WTC11 (cell line): Measurements from ENCODE around the gene DTX3L. TPM values are rescaled to one million over a fixed set of nuclear protein-coding genes. Genes with fewer than 3 reads are reported as not detected.
A peak's percentile ranks its signal among the peaks of the same experiment; 100 is the strongest.

Experiments used
- ATAC-seq: fragments of 200-7000 bp; cut with Tn5 transposase; 2 replicates; pipeline ENCODE4 v1.10.0; 2021; ENCODE audit warnings: mild to moderate bottlenecking, moderate library complexity
- Bru-seq: library from RNA; stranded (reverse); fragments of 400-500 nt; gene quantifications from one replicate; lab custom pipeline; 2021; lab: Mats Ljungman, UMichigan
- CTCF ChIA-PET: fragments of 300-600 bp; sonication (Branson Sonifier 250); formaldehyde crosslinking; loops from one replicate; lab custom pipeline; 2021; ENCODE audit warnings: antibody characterized with exemption; lab: Charles Lee
- POLR2A ChIA-PET: fragments of 350-600 bp; sonication (Branson Sonifier 250); formaldehyde crosslinking; loops from one replicate; lab custom pipeline; 2021; ENCODE audit warnings: antibody characterized with exemption; lab: Charles Lee
- DNase-seq: peaks from one replicate; pipeline ENCODE4 v3.0.0; 2021; ENCODE audit warnings: low spot score
- H3K27ac Mint-ChIP-seq: 2 replicates; pipeline ENCODE4 v1.8.0; 2021; ENCODE audit warnings: mixed read lengths
- H3K27me3 Mint-ChIP-seq: 2 replicates; pipeline ENCODE4 v1.8.0; 2021; ENCODE audit warnings: low read depth, mild to moderate bottlenecking, moderate library complexity, mixed read lengths
- H3K36me3 Mint-ChIP-seq: 2 replicates; pipeline ENCODE4 v1.8.0; 2021; ENCODE audit warnings: mixed read lengths
- H3K4me1 Mint-ChIP-seq: 2 replicates; pipeline ENCODE4 v1.8.0; 2022; ENCODE audit warnings: mixed read lengths
- H3K4me3 Mint-ChIP-seq: 2 replicates; pipeline ENCODE4 v1.8.0; 2021; ENCODE audit warnings: mild to moderate bottlenecking, moderate library complexity, mixed read lengths
- H3K9me3 Mint-ChIP-seq: 2 replicates; pipeline ENCODE4 v1.8.0; 2021; ENCODE audit warnings: mixed read lengths
- ATF3 ChIP-seq: sonication (generic); formaldehyde crosslinking; conservative IDR thresholded peaks from 2 replicates; pipeline ENCODE4 v1.8.1; 2022; ENCODE audit warnings: mild to moderate bottlenecking, missing genetic modification reagents
- ATF6 ChIP-seq: sonication (generic); formaldehyde crosslinking; IDR thresholded peaks from 2 replicates; pipeline ENCODE4 v1.8.1; 2023; ENCODE audit warnings: mild to moderate bottlenecking, missing genetic modification reagents
- CREM ChIP-seq: sonication (generic); formaldehyde crosslinking; IDR thresholded peaks from 2 replicates; pipeline ENCODE4 v1.8.1; 2022; ENCODE audit warnings: mild to moderate bottlenecking, missing genetic modification reagents, moderate library complexity
- E2F5 ChIP-seq: sonication (generic); formaldehyde crosslinking; IDR thresholded peaks from 2 replicates; pipeline ENCODE4 v1.8.1; 2022; ENCODE audit warnings: mild to moderate bottlenecking, moderate library complexity, missing genetic modification reagents
- ESRRA ChIP-seq: sonication (generic); formaldehyde crosslinking; IDR thresholded peaks from 2 replicates; pipeline ENCODE4 v1.8.1; 2022; ENCODE audit warnings: mild to moderate bottlenecking, missing genetic modification reagents, borderline replicate concordance
- FOXJ3 ChIP-seq: sonication (generic); formaldehyde crosslinking; IDR thresholded peaks from 2 replicates; pipeline ENCODE4 v1.9.0; 2021; ENCODE audit warnings: missing genetic modification reagents, mild to moderate bottlenecking, borderline replicate concordance
- FOXP1 ChIP-seq: sonication (generic); formaldehyde crosslinking; IDR thresholded peaks from 2 replicates; pipeline ENCODE4 v1.8.0; 2022; ENCODE audit warnings: missing genetic modification reagents, mild to moderate bottlenecking, moderate library complexity, borderline replicate concordance
- FOXP4 ChIP-seq: sonication (generic); formaldehyde crosslinking; IDR thresholded peaks from 2 replicates; pipeline ENCODE4 v1.8.0; 2022; ENCODE audit warnings: mild to moderate bottlenecking, missing genetic modification reagents
- GRHL2 ChIP-seq: fragments of 250-450 bp; sonication (Bioruptor Pico); IDR thresholded peaks from 2 replicates; pipeline ENCODE4 v1.8.0; 2022; ENCODE audit warnings: mild to moderate bottlenecking, moderate library complexity; ENCODE audit not compliant: insufficient replicate concordance, severe bottlenecking
- HMGA2 ChIP-seq: fragments of 250-450 bp; sonication (Bioruptor Pico); IDR thresholded peaks from 2 replicates; pipeline ENCODE4 v1.4.0; 2021; ENCODE audit warnings: mild to moderate bottlenecking, moderate library complexity
- HMGXB4 ChIP-seq: sonication (generic); formaldehyde crosslinking; IDR thresholded peaks from 2 replicates; pipeline ENCODE4 v1.8.1; 2023; ENCODE audit warnings: mild to moderate bottlenecking, moderate library complexity, missing genetic modification reagents
- JAZF1 ChIP-seq: fragments of 250-450 bp; sonication (Bioruptor Pico); IDR thresholded peaks from 2 replicates; pipeline ENCODE4 v1.9.0; 2021; ENCODE audit warnings: moderate library complexity, mild to moderate bottlenecking, inconsistent platforms
- NFE2L1 ChIP-seq: sonication (generic); formaldehyde crosslinking; IDR thresholded peaks from 2 replicates; pipeline ENCODE4 v1.8.1; 2023; ENCODE audit warnings: missing genetic modification reagents
- NFYB ChIP-seq: sonication (generic); formaldehyde crosslinking; conservative IDR thresholded peaks from 2 replicates; pipeline ENCODE4 v1.8.0; 2022; ENCODE audit warnings: low read depth, missing genetic modification reagents
- RELA ChIP-seq: sonication (generic); formaldehyde crosslinking; IDR thresholded peaks from 2 replicates; pipeline ENCODE4 v1.8.1; 2022; ENCODE audit warnings: missing genetic modification reagents, mild to moderate bottlenecking, borderline replicate concordance
- SP1 ChIP-seq: sonication (generic); formaldehyde crosslinking; conservative IDR thresholded peaks from 2 replicates; pipeline ENCODE4 v1.8.1; 2022; ENCODE audit warnings: missing genetic modification reagents
- ZNF232 ChIP-seq: sonication (generic); formaldehyde crosslinking; IDR thresholded peaks from 2 replicates; pipeline ENCODE4 v1.8.0; 2022; ENCODE audit warnings: mild to moderate bottlenecking, missing genetic modification reagents
- ZNF425 ChIP-seq: fragments of 250-450 bp; sonication (Bioruptor Pico); conservative IDR thresholded peaks from 2 replicates; pipeline ENCODE4 v1.9.0; 2021; ENCODE audit warnings: mild to moderate bottlenecking
- long read RNA-seq, 3 experiments: library from RNA in 1 of 3; library from capped mRNA in 1 of 3; library from polyadenylated mRNA in 1 of 3; unstranded in 2 of 3; stranded (forward) in 1 of 3; transcript quantifications; one replicate each; pipeline ENCODE4 v2.0.0, GENCODE V29; 2021
- total RNA-seq: library from RNA; stranded (reverse); gene quantifications from 3 replicates; pipeline ENCODE4 v1.2.3, GENCODE V29; 2021
- TF ChIP-seq, protein P1 (sequence below): sonication (generic); formaldehyde crosslinking; IDR thresholded peaks from 2 replicates; pipeline ENCODE4 v1.8.0; 2022; ENCODE audit warnings: mild to moderate bottlenecking, missing genetic modification reagents
- TF ChIP-seq, protein P2 (sequence below): sonication (generic); formaldehyde crosslinking; IDR thresholded peaks from 2 replicates; pipeline ENCODE4 v1.8.0; 2022; ENCODE audit warnings: mild to moderate bottlenecking, missing genetic modification reagents
- TF ChIP-seq, protein P3 (sequence below): fragments of 250-450 bp; sonication (Bioruptor Pico); IDR thresholded peaks from 2 replicates; pipeline ENCODE4 v1.9.0; 2021; ENCODE audit warnings: mild to moderate bottlenecking

Gene DTX3L
- total RNA-seq (4.4 to 4.9 TPM (median 4.6 TPM) in 3 replicates), Bru-seq, nascent RNA (percentile 59 among the genes with signal in this experiment)
- long read RNA-seq, experiment 1, full-length matches to known transcripts, result 7 of 12 reads
- long read RNA-seq, experiment 1, partial matches to known transcripts, result 1 of 12 reads
- long read RNA-seq, experiment 1, other reads (novel, unspliced or antisense), result 4 of 12 reads
- long read RNA-seq, experiment 2, full-length matches to known transcripts, result 1 of 9 reads
- long read RNA-seq, experiment 2, partial matches to known transcripts, result 1 of 9 reads
- long read RNA-seq, experiment 2, other reads (novel, unspliced or antisense), result 7 of 9 reads
- long read RNA-seq, experiment 3, result 0 reads

- Mint-ChIP-seq H3K36me3 (no peaks in the 10 kb centered on the region), H3K27me3 (peaks cover 6% of the 10 kb centered on the region), H3K9me3 (no peaks in the 10 kb centered on the region), H3K4me1 (peaks cover 23% of the 10 kb centered on the region), H3K4me3 (peak within 1 kb of the TSS; percentile 73), H3K27ac (no peak within 1 kb of the TSS)
- CTCF ChIA-PET, result interaction anchor here (0.5 to 1.2 kb wide), 3 partner anchors 63 to 115 kb away, joined by 3 to 8 read pairs (median 3); no protein-coding TSS in a partner anchor
- ATAC-seq, result peak; percentile 90
- DNase-seq, result peak; percentile 73
- POLR2A ChIA-PET, result no interaction called here
- TF ChIP-seq JAZF1, result no peak
- TF ChIP-seq SP1, result no peak; the same call in 1 of the 2 replicates
- no peak for TF ChIP-seq ATF6 (CRISPR knock-in tag)
- 0 out of 2 replicates have a peak, but pooled peaks have one; percentile 18 for TF ChIP-seq NFYB
- TF ChIP-seq ATF3 (CRISPR knock-in tag), result no peak
- TF ChIP-seq HMGXB4 (CRISPR knock-in tag), result peak; percentile 82
- TF ChIP-seq ESRRA (CRISPR knock-in tag), result no peak
- TF ChIP-seq, protein P1, sequence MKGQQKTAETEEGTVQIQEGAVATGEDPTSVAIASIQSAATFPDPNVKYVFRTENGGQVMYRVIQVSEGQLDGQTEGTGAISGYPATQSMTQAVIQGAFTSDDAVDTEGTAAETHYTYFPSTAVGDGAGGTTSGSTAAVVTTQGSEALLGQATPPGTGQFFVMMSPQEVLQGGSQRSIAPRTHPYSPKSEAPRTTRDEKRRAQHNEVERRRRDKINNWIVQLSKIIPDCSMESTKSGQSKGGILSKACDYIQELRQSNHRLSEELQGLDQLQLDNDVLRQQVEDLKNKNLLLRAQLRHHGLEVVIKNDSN (CRISPR knock-in tag), result peak; percentile 55
- peak; percentile 84; the same call in 1 of the 2 replicates for TF ChIP-seq FOXP4 (CRISPR knock-in tag)
- TF ChIP-seq NFE2L1 (CRISPR knock-in tag), result no peak
- TF ChIP-seq, protein P2, sequence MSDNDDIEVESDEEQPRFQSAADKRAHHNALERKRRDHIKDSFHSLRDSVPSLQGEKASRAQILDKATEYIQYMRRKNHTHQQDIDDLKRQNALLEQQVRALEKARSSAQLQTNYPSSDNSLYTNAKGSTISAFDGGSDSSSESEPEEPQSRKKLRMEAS, result peak; percentile 65
- TF ChIP-seq HMGA2, result no peak
- 0 out of 2 replicates have a peak, but pooled peaks have one; percentile 45 for TF ChIP-seq RELA (CRISPR knock-in tag)
- TF ChIP-seq ZNF232 (CRISPR knock-in tag), result no peak
- no peak for TF ChIP-seq CREM (CRISPR knock-in tag)
- TF ChIP-seq ZNF425 (CRISPR knock-in tag), result no peak
- no peak for TF ChIP-seq E2F5 (CRISPR knock-in tag)
- no peak; the same call in 1 of the 2 replicates for TF ChIP-seq FOXJ3
- TF ChIP-seq, protein P3, sequence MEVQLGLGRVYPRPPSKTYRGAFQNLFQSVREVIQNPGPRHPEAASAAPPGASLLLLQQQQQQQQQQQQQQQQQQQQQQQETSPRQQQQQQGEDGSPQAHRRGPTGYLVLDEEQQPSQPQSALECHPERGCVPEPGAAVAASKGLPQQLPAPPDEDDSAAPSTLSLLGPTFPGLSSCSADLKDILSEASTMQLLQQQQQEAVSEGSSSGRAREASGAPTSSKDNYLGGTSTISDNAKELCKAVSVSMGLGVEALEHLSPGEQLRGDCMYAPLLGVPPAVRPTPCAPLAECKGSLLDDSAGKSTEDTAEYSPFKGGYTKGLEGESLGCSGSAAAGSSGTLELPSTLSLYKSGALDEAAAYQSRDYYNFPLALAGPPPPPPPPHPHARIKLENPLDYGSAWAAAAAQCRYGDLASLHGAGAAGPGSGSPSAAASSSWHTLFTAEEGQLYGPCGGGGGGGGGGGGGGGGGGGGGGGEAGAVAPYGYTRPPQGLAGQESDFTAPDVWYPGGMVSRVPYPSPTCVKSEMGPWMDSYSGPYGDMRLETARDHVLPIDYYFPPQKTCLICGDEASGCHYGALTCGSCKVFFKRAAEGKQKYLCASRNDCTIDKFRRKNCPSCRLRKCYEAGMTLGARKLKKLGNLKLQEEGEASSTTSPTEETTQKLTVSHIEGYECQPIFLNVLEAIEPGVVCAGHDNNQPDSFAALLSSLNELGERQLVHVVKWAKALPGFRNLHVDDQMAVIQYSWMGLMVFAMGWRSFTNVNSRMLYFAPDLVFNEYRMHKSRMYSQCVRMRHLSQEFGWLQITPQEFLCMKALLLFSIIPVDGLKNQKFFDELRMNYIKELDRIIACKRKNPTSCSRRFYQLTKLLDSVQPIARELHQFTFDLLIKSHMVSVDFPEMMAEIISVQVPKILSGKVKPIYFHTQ (CRISPR knock-in tag), result no peak
- no peak for TF ChIP-seq GRHL2 (CRISPR knock-in tag)
- 0 out of 2 replicates have a peak, but pooled peaks have one; percentile 54 for TF ChIP-seq FOXP1 (CRISPR knock-in tag)
These were observed at the start of gene DTX3L, which contains the start of gene PARP9 for GRCh38 chr3:122564155-122564912. TSS of gene DTX3L (plus strand) at chr3:122564338. CDS start at chr3:122564427, 89 bp downstream. TSS of gene PARP9 (minus strand) at chr3:122564300. CDS start at chr3:122559620, 4,680 bp downstream.
